HEK293T (cell line): ENCODE results near the gene TEDDM1.

Experiments
- ARNT ChIP-seq: fragments of 450-650 bp; IDR thresholded peaks from 2 replicates; pipeline ENCODE4 v1.6.1; 2017; ENCODE audit warnings: mild to moderate bottlenecking
- BHLHE40 ChIP-seq: fragments of 450-650 bp; IDR thresholded peaks from 2 replicates; pipeline ENCODE4 v1.6.1; 2016; ENCODE audit warnings: mild to moderate bottlenecking, moderate library complexity, borderline replicate concordance
- ELF4 ChIP-seq: fragments of 450-650 bp; IDR thresholded peaks from 2 replicates; pipeline ENCODE4 v1.6.1; 2017; ENCODE audit warnings: antibody characterized with exemption
- FOXK2 ChIP-seq: fragments of 450-650 bp; IDR thresholded peaks from 2 replicates; pipeline ENCODE4 v1.6.1; 2016; ENCODE audit warnings: mild to moderate bottlenecking
- FOXM1 ChIP-seq: fragments of 450-650 bp; IDR thresholded peaks from 2 replicates; pipeline ENCODE4 v1.6.1; 2017; ENCODE audit warnings: mild to moderate bottlenecking, borderline replicate concordance
- HDGF ChIP-seq: fragments of 450-650 bp; IDR thresholded peaks from 2 replicates; pipeline ENCODE4 v1.6.1; 2017; ENCODE audit warnings: antibody characterized with exemption, borderline replicate concordance
- LEF1 ChIP-seq: fragments of 450-650 bp; IDR thresholded peaks from 2 replicates; pipeline ENCODE4 v1.6.1; 2017; ENCODE audit warnings: mild to moderate bottlenecking, borderline replicate concordance
- SUZ12 ChIP-seq: fragments of 450-650 bp; IDR thresholded peaks from 2 replicates; pipeline ENCODE4 v1.6.1; 2016; ENCODE audit warnings: mild to moderate bottlenecking

- TF ChIP-seq SUZ12, result no peak
- TF ChIP-seq ARNT, result no peak
- no peak for TF ChIP-seq BHLHE40
- no peak for TF ChIP-seq FOXM1
- TF ChIP-seq HDGF, result no peak
- no peak for TF ChIP-seq LEF1
- no peak for TF ChIP-seq ELF4
- no peak for TF ChIP-seq FOXK2
Measured at GRCh38 chr1:182446033-182446669, 45.7 kb upstream of the TEDDM1 start.
